HL-60/S4 treated with retinoic acid at 250 ng/mL for 4 days and 3 days (cell line): Measurements from ENCODE around the gene MAMLD1.

ENCODE experiments used
- in situ Hi-C: fragments of 300-500 bp; cut with MboI; formaldehyde crosslinking; loops from 2 replicates; pipeline ENCODE4 v1.7.0; 2022; ENCODE audit warnings: low sequenced_read_pairs

The MAMLD1 gene

GRCh38 chrX:150495496-150495895, 132.4 kb downstream of the MAMLD1 start:
- in situ Hi-C loops = no loop called here

GRCh38 chrX:150499240-150499639, 136.1 kb downstream of the MAMLD1 start:
- in situ Hi-C loops = no loop called here

GRCh38 chrX:150502091-150502490, 139.0 kb downstream of the MAMLD1 start:
- in situ Hi-C loops = no loop called here

GRCh38 chrX:150502979-150503897, 140.1 kb downstream of the MAMLD1 start:
- in situ Hi-C loops = no loop called here

- in situ Hi-C loops = no loop called here
Measured at GRCh38 chrX:150503898-150504219, 140.7 kb downstream of the MAMLD1 start.

GRCh38 chrX:150504397-150505182, 141.5 kb downstream of the MAMLD1 start:
- in situ Hi-C loops = no loop called here

- in situ Hi-C loops = no loop called here
Measured at GRCh38 chrX:150506020-150506419, 142.9 kb downstream of the MAMLD1 start.

- in situ Hi-C loops = no loop called here
Measured at GRCh38 chrX:150506486-150506885, 143.4 kb downstream of the MAMLD1 start.

GRCh38 chrX:150507251-150507856, 144.2 kb downstream of the MAMLD1 start:
- in situ Hi-C loops = no loop called here

GRCh38 chrX:150508018-150508417, 144.9 kb downstream of the MAMLD1 start:
- in situ Hi-C loops = no loop called here

- in situ Hi-C loops = no loop called here
Measured at GRCh38 chrX:150508451-150509367, 145.6 kb downstream of the MAMLD1 start.

GRCh38 chrX:150509703-150510102, 146.6 kb downstream of the MAMLD1 start:
- in situ Hi-C loops = no loop called here

GRCh38 chrX:150512461-150512901, 149.4 kb downstream of the MAMLD1 start:
- in situ Hi-C loops = no loop called here

GRCh38 chrX:150513544-150513943, 150.4 kb downstream of the MAMLD1 start:
- in situ Hi-C loops = no loop called here

GRCh38 chrX:150514462-150514861, 151.3 kb downstream of the MAMLD1 start:
- in situ Hi-C loops = no loop called here

- in situ Hi-C loops = no loop called here
Measured at GRCh38 chrX:150515801-150516200, 152.7 kb downstream of the MAMLD1 start.

- in situ Hi-C loops = no loop called here
Measured at GRCh38 chrX:150517303-150517910, 154.3 kb downstream of the MAMLD1 start.

- in situ Hi-C loops = no loop called here
Measured at GRCh38 chrX:150522494-150522893, 159.4 kb downstream of the MAMLD1 start.

GRCh38 chrX:150525061-150525919, 162.2 kb downstream of the MAMLD1 start:
- in situ Hi-C loops = no loop called here
